Suprapubic skin (tissue), 4 donors: ENCODE results near the gene SKA2. TPM values are rescaled to one million over a fixed set of nuclear protein-coding genes. Genes with fewer than 3 reads are reported as not detected.

Source experiments
- DNase-seq, 2 donors: peaks; one replicate each; pipeline ENCODE4 v3.0.0-alpha.2; 2019; ENCODE audit warnings: low spot score in 2 of 2
- H3K27ac ChIP-seq: fragments of 200-600 bp; sonication (generic); one replicate; pipeline ENCODE4 v1.5.1; 2019
- H3K27me3 ChIP-seq: fragments of 200-600 bp; sonication (generic); one replicate; pipeline ENCODE4 v1.5.1; 2019
- H3K36me3 ChIP-seq: fragments of 200-600 bp; sonication (generic); one replicate; pipeline ENCODE4 v1.5.1; 2019
- H3K4me1 ChIP-seq: fragments of 200-600 bp; sonication (generic); one replicate; pipeline ENCODE4 v1.5.1; 2019
- H3K4me3 ChIP-seq: fragments of 200-600 bp; sonication (generic); one replicate; pipeline ENCODE4 v1.5.1; 2019; ENCODE audit warnings: mild to moderate bottlenecking
- H3K9me3 ChIP-seq: fragments of 200-600 bp; sonication (generic); one replicate; pipeline ENCODE4 v1.5.1; 2019
- CTCF ChIP-seq, 2 donors: fragments of 200-600 bp in 1 of 2; fragments of 450-650 bp in 1 of 2; sonication (generic) in 1 of 2; IDR thresholded peaks; one replicate each; pipeline ENCODE4 v1.5.1; 2016 to 2019; ENCODE audit warnings: antibody characterized with exemption in 2 of 2, mild to moderate bottlenecking in 1 of 2, moderate library complexity in 1 of 2
- EP300 ChIP-seq: sonication (generic); formaldehyde crosslinking; IDR thresholded peaks from one replicate; pipeline ENCODE4 v1.6.1; 2017; ENCODE audit warnings: antibody characterized with exemption
- POLR2A ChIP-seq, 2 donors: fragments of 450-650 bp; IDR thresholded peaks; one replicate each; pipeline ENCODE4 v1.6.1; 2017; ENCODE audit warnings: antibody characterized with exemption in 2 of 2, mild to moderate bottlenecking in 2 of 2, moderate library complexity in 2 of 2
- POLR2AphosphoS5 ChIP-seq, 3 donors: sonication (generic); formaldehyde crosslinking; IDR thresholded peaks; one replicate each; pipeline ENCODE4 v1.6.1; 2017; ENCODE audit warnings: antibody characterized with exemption in 3 of 3
- WGBS: methylation state at CpG from one replicate; pipeline ENCODE4 v1.1.5; 2018; 5-methylcytosine and 5-hydroxymethylcytosine counted together
- total RNA-seq, 4 donors: library from RNA; depleted of rRNA; stranded (reverse); fragments of >200 nt; gene quantifications; one replicate each; pipeline ENCODE4 v1.1.0, GENCODE V29; 2016

Gene SKA2
- total RNA-seq, 4 donors from 2014 or later = 13.5 to 34.1 (median 18.8) TPM

GRCh38 chr17:59175076-59175475 lies 20.1 kb upstream of the SKA2 start:
- DNase-seq = peak in 1 of 2 donors; percentile 32
- TF ChIP-seq EP300 (no peak), POLR2A (IDR thresholded peaks at IDR 0.05) (no peak), POLR2AphosphoS5 (IDR thresholded peaks at IDR 0.05) (no peak), CTCF (IDR thresholded peaks at IDR 0.05) (no peak)
- 98% methylated on average over 6 of the region's 7 CpGs for WGBS

GRCh38 chr17:59174671-59175070 lies 19.7 kb upstream of the SKA2 start:
- Histone ChIP-seq H3K9me3 (no peaks in the 10 kb centered on the region), H3K4me1 (no peaks in the 10 kb centered on the region), H3K4me3 (no peak overlapping the region), H3K36me3 (no peaks in the 10 kb centered on the region), H3K27me3 (no peaks in the 10 kb centered on the region), H3K27ac (no peak overlapping the region)
- WGBS = 98% methylated on average over 11 of the region's 11 CpGs
- DNase-seq = peak in 1 of 2 donors; percentile 43
- no peak for TF ChIP-seq POLR2AphosphoS5 (IDR thresholded peaks at IDR 0.05)
- TF ChIP-seq CTCF (IDR thresholded peaks at IDR 0.05) = no peak
- TF ChIP-seq POLR2A (IDR thresholded peaks at IDR 0.05) = no peak
- TF ChIP-seq EP300 = no peak

More at GRCh38 chr17:59175076-59175475, 20.1 kb upstream of the SKA2 start:
- H3K4me1 ChIP-seq = no peaks in the 10 kb centered on the region
- no peak overlapping the region for H3K4me3 ChIP-seq
- H3K36me3 ChIP-seq = no peaks in the 10 kb centered on the region
- no peaks in the 10 kb centered on the region for H3K9me3 ChIP-seq
- no peak overlapping the region for H3K27ac ChIP-seq
- no peaks in the 10 kb centered on the region for H3K27me3 ChIP-seq

GRCh38 chr17:59172436-59173004 lies 17.5 kb upstream of the SKA2 start:
- H3K36me3 ChIP-seq = no peaks in the 10 kb centered on the region
- no peak for TF ChIP-seq CTCF (IDR thresholded peaks at IDR 0.05)
- TF ChIP-seq EP300 = no peak
- no peak for TF ChIP-seq POLR2AphosphoS5 (IDR thresholded peaks at IDR 0.05)
- no peak for TF ChIP-seq POLR2A (IDR thresholded peaks at IDR 0.05)
- H3K4me3 ChIP-seq = no peak overlapping the region
- H3K4me1 ChIP-seq = no peaks in the 10 kb centered on the region
- H3K9me3 ChIP-seq = no peaks in the 10 kb centered on the region
- H3K27me3 ChIP-seq = no peaks in the 10 kb centered on the region
- peak in 1 of 2 donors; percentile 70 for DNase-seq
- 95% methylated on average over 9 of the region's 33 CpGs for WGBS
- no peak overlapping the region for H3K27ac ChIP-seq

- no peaks in the 10 kb centered on the region for H3K36me3 ChIP-seq
- H3K27me3 ChIP-seq = no peaks in the 10 kb centered on the region
- H3K27ac ChIP-seq = no peak overlapping the region
- no peak for TF ChIP-seq POLR2AphosphoS5 (IDR thresholded peaks at IDR 0.05)
- no peak for TF ChIP-seq CTCF (IDR thresholded peaks at IDR 0.05)
- TF ChIP-seq EP300 = no peak
- no peak for TF ChIP-seq POLR2A (IDR thresholded peaks at IDR 0.05)
- no peak overlapping the region for H3K4me3 ChIP-seq
- no peaks in the 10 kb centered on the region for H3K4me1 ChIP-seq
- no peaks in the 10 kb centered on the region for H3K9me3 ChIP-seq
- DNase-seq = no peak
- WGBS = 82% methylated on average over 2 of the region's 2 CpGs
Observed at GRCh38 chr17:59167571-59168001, 12.6 kb upstream of the SKA2 start.

DNA sequence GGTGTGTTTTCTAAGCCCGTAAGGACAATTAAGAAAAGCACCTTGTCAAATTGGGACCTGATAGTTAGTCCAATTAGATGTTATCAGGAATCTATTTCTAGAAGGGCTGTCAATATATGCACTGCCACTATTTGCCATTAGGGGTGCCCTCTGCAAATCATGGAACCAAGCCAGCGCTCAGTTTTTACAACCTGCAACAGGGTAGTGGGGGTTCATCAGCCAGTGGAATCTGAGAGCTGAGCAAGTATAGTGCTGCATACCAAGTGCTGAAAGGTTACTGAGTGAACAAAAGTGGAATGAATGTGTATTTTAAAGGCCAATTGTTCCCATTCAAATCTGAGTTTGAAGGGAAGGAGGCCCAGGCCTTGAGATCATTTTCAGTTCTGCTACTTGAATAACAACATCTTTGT lies 11.0 kb upstream of the SKA2 start:
- no peaks in the 10 kb centered on the region for H3K9me3 ChIP-seq
- TF ChIP-seq CTCF (IDR thresholded peaks at IDR 0.05) (peak; percentile 38 to 64), POLR2AphosphoS5 (IDR thresholded peaks at IDR 0.05) (no peak), POLR2A (IDR thresholded peaks at IDR 0.05) (no peak), EP300 (no peak)
- no peak overlapping the region for H3K4me3 ChIP-seq
- DNase-seq = peak in 1 of 2 donors; percentile 71
- no peak overlapping the region for H3K27ac ChIP-seq
- WGBS = 36% methylated on average over 2 of the region's 2 CpGs
- no peaks in the 10 kb centered on the region for H3K36me3 ChIP-seq
- H3K27me3 ChIP-seq = no peaks in the 10 kb centered on the region
- H3K4me1 ChIP-seq = no peaks in the 10 kb centered on the region
